Left lobe of liver (tissue), 2 donors: ENCODE data around the gene KPNA3. TPM values are rescaled to one million over a fixed set of nuclear protein-coding genes. Genes with fewer than 3 reads are reported as not detected.
"Not testable (repeated sequence)": the region's sequence is repeated elsewhere in the genome, so short reads cannot be mapped to it uniquely, and the experiment has no call there.

Experiments
- ATAC-seq: fragments of 200-7000 bp; cut with Tn5 transposase; one replicate; pipeline ENCODE4 v1.9.1; 2020; ENCODE audit warnings: mild to moderate bottlenecking, moderate library complexity
- DNase-seq: peaks from one replicate; pipeline ENCODE4 v3.0.0-alpha.2; 2020; ENCODE audit warnings: low spot score
- total RNA-seq: library from RNA; stranded (reverse); gene quantifications from one replicate; pipeline ENCODE4 v1.2.1, GENCODE V29; 2021
- donor health status: DM: no; HTN: no; CAD: no; lungs with moderate emphysema.
- donor health status: DM: no; HTN: yes; CAD: no.

KPNA3 gene, protein sequence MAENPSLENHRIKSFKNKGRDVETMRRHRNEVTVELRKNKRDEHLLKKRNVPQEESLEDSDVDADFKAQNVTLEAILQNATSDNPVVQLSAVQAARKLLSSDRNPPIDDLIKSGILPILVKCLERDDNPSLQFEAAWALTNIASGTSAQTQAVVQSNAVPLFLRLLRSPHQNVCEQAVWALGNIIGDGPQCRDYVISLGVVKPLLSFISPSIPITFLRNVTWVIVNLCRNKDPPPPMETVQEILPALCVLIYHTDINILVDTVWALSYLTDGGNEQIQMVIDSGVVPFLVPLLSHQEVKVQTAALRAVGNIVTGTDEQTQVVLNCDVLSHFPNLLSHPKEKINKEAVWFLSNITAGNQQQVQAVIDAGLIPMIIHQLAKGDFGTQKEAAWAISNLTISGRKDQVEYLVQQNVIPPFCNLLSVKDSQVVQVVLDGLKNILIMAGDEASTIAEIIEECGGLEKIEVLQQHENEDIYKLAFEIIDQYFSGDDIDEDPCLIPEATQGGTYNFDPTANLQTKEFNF
- total RNA-seq = 14.8 TPM

DNA sequence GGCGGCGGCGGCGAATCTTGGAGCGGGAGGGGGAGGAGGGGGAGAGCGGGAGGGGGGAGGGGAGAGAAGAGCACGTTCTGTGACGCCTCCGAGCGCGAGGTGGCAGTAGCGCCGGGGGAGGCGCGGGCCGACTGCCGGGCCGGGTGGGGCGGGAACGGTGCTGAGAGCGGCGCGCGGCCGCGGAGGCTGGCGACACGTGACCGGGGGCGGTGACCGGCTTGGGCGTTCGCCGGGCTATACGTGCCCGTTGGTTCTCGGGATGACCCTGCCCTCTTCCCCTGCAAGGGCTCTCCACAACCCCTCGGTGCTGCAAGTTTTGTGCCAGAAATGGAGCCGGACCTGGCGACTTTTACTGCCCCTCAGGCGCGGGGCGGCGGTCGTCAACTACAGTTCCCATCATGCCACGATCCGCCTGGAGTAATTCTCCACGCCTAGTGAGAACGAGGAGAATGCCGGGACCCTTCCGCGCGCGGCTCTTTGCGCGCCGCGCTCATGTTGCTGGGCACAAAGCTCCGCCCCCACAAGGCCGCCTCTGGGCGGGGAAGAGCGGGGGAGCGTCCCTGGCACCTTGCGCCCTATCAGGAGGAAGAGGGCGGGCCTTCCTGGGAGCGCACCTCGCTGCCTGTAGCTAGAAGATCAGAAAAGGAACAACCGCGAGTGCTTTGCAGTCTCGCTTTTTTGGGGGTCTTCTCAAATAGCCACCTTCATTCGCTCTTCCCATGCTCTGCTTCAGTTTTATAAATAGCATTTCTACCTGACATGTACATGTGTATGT, at the start of gene KPNA3:
Gene KPNA3 (minus strand): TSS at position 133 of the 775 bp plus-strand sequence. CDS start 176 bp downstream, outside the sequence.
- DNase-seq = peak; percentile 98
- peak; percentile 89 for ATAC-seq

DNA sequence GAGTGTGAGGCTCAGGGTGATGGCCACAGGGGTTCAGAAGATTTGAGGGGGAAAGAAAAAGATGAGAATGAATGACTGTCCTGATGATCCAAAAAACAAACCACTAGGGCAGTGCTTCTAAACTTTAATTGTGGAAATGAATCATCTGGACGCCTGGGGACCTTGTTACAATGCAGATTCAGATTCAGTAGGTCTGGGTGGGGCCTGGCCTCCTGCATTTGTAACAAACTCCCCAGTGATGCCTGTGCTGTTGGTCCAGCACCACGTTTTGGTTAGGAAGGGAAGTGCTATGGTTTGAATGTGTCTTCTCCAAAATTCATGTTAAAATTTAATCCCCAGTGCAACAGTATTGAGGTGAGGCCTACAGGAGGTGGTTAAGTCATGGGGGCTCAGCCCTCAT, 49.5 kb upstream of the KPNA3 start:
- DNase-seq = no peak
- ATAC-seq = no peak

DNA sequence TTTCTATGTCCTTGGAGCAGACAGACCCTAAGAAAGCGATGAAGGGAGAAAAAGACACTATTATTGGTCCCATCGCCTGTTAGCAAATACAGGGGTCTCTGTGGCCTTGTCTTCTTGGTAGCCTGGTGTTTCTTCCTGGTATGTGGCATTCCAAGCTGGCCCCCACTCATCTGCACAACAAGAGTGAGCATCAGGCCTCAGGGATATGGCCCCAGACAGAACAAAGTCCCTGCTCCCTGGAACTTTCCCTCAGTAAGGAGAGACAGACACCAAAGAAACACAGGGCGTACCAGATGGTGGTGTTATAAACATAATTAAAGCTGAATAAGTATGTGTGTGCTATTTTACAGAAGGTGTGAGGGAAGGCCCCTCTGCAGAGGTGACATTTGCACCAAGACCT, 48.2 kb upstream of the KPNA3 start:
- DNase-seq (no peak), ATAC-seq (no peak)

DNA sequence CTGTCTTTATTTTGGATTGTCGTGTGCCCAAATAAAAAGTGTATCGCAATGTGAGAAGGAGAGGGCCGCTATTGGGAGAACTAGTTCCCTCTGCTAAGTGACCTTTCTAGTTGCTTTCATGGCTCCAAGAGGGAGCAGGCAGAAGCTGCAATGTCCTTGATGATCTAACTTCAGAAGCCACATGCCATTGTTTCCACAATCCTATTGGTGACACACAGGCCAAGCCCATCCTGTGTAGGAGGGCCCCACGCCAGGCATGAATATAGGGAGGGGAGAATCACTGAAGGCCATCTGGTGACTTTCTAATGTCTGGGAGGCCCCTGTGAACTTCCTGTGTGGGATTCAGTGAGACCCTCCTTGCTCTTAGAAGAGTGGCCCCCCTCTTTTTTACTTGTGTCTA, 47.8 kb upstream of the KPNA3 start:
- no peak for ATAC-seq
- no peak for DNase-seq

DNA sequence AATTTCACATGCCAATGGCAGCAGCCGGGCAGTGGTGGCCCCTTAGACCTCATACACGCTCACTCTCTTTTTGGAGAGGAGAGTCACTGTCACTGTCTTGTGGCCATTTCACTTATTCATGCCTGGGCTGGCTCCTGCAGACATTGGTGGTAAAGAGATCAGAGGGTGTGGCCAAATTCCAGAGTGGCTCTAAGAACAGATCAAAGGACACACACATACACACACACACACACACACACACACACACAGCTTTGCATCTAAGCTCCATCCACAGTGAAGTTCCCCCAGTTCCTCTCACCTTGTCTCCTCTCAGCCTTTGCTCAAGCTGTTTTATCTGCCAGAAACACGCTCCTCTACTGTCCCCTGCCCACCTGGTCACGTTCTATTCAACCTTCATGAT, 46.5 kb upstream of the KPNA3 start:
- DNase-seq = no peak

DNA sequence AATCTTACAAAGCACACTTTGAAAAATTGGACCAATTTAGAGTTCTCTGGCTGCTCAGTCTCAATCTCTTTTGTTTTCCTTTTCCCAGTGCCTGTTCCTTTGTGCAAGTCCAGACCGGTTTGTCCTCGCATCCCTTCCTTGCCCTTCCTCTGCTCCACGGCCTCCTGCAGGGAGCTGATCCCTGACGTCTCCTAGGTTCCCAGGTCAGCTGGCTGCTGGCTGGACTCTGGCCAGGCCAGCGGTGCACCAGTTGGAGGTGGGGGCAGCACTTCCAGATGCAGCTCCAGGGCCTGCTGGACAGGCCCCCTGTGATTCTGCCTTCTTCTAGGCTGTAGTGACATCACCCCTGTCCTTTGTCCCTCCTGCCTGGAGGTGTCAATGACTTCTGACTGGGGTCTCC, 44.0 kb upstream of the KPNA3 start:
- DNase-seq = no peak
- ATAC-seq = no peak

More for the DNA sequence above, 46.5 kb upstream of the KPNA3 start:
- no peak for ATAC-seq

DNA sequence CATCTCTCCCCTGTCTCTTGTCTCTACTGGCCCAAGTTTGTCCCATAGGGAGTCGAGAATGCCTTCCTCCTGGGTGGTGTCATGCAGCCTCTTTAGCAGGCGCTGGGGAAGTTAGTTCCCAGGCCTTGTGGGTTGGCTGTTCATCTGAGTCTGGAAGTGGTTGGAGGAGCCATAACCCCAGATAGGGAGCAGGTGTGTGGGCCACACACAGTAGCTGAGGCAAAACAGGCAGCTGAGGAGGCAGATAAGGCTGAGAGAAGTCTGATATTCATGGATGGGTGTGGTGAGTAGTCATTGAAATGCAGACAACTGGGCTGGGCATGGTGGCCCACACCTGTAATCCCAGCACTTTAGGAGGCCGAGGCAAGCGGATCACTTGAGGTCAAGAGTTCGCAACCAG, 40.9 kb upstream of the KPNA3 start:
- DNase-seq = no peak
- ATAC-seq = no peak

DNA sequence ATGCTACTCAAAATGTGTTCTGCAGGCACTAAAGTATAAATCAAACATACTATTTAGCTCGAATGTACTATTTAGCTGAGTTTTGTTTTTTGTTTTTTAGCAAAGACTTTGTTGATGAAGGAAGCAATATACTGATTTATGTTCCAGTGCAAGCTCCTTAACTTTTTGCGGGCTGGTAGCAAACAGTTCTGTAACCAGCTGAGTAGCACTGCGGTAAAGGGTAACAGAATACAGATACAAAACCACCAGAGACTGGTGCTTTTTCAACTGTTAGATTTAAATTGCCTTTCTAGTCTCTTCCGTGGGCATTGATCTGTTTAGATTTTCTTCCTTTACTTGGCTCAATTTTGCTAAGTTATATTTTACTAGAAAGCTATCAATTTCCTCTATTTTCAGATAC, 39.0 kb upstream of the KPNA3 start:
- DNase-seq (no peak), ATAC-seq (no peak)

DNA sequence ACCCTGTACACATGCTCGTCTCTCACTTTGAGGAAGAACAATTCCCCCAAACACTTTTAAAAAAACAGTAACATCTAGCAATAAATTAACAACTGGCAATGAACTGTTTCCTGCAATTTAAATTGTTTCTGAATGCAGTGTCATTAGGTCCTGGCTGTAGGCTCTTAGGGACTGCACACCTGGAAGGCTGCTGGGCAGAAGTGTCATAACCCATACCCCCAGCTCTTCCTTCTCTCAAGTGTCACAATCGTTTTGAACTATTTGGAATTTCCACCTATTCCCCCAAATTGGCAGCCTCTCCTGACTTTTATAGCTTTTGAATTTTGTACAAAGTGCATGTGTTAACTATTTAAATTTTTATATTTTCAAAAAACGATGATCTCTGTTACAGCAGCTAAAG, 38.2 kb upstream of the KPNA3 start:
- no peak for ATAC-seq
- no peak for DNase-seq

DNA sequence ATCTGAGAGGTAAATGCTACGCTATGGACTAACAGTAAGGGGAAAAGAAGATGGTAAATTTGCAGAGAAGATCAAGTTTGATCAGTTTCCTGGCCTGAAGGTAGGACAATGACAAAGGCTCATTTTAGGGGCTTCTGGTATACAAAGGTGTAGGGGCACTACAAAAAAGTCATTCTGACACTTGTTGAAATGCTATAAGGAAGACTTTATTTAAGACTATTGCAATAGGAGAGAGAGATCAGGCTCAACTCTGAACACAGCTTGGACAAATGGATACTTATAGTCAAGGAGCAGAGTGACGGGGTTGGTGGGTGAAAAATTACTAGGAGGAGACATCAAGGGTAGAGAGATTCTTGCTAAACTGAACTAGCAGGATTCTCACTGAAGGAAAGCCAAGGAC, 37.2 kb upstream of the KPNA3 start:
- no peak for ATAC-seq
- no peak for DNase-seq

DNA sequence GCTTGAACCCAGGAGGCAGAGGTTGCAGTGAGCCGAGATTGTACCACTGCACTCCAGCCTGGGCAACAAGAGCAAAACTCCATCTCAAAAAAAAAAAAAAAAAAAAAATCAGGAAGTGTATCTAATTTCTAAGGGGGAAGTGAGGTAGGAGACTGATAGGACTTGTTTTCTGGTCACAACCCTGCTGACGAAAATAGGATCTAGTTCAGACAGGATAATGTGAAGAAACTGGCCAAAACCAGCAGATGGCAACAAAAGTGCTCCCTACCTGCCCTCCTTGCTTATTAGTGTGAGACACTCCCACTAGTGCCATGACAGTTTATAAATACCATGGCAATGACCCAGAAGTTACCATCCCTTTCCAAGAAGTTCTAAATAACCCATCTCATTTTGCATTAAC, 36.0 kb upstream of the KPNA3 start:
- peak; percentile 75 for ATAC-seq
- no peak for DNase-seq

DNA sequence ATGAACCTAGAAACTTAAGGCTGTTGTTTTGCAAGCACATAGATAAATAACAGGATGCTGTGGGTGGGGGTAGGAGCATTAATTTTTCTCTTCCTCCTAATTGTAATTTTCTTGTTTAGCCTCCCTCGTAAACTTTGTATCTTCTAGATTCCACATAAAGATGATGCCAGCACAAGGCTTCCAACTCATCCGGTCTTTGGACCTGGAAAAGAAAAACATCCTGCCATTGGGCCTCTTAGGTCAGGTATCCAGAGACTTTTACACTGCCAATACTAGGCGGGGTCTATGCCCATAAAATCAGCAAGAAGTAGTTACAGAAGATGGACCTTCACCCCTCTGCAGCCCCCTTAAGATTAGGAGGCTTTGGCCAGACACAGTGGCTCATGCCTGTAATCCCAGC, 35.4 kb upstream of the KPNA3 start:
- DNase-seq (no peak), ATAC-seq (no peak)

DNA sequence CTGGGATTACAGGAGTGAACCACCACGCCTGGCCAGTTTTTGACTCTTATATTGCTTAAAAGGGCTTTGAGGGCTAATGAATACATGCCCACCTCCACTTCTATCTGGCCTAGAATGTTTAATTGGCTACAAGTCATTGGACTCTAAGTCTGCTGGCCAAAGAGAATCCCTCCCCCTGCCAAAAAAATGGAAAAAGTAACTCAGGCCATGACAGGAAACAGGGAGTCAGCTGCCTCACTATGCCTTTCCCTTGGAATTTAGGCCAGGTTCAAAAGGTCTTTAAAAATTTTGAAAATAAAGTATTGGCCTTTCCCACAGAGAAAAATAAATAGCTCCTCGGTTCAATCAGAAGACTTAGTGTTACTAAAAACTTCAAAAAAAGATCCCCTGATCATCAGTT, 34.9 kb upstream of the KPNA3 start:
- ATAC-seq (no peak), DNase-seq (no peak)

DNA sequence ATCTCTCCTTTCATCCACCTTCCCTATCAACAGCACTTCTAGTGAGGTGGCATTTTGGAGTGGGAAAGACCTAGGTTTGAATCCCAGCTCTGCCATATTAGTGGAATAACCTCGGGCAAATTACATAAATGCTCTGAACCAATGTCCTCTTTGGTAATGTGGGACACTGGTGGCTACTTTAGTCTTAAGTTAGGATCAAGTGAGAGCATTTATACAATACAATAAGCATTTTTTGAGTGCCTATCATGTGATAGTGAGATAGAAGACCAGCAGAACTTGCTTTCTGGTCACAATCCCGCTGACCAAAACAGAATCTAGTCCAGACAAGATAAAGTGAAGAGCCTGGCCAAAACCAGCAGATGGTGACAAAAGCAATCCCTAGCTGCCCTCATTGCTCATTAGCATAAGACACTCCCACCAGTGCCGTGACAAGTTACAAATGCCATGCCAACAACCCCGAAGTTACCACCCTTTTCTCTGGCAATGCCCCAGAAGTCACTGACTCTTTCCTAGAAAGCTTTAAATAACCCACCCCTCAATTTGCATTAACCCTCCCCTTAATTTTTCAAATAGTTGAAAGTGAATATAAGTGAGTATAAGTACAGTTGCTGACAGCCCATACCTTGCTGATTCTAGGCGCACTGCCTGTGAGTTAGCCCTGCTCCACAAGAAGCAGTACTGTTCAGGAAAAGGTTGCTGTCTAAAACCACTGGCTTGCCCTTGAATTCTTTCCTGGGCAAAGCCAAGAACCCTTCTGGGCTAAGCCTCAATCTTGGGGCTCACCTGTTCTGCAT, 28.9 kb upstream of the KPNA3 start:
- ATAC-seq (peak; percentile 35), DNase-seq (no peak)

DNA sequence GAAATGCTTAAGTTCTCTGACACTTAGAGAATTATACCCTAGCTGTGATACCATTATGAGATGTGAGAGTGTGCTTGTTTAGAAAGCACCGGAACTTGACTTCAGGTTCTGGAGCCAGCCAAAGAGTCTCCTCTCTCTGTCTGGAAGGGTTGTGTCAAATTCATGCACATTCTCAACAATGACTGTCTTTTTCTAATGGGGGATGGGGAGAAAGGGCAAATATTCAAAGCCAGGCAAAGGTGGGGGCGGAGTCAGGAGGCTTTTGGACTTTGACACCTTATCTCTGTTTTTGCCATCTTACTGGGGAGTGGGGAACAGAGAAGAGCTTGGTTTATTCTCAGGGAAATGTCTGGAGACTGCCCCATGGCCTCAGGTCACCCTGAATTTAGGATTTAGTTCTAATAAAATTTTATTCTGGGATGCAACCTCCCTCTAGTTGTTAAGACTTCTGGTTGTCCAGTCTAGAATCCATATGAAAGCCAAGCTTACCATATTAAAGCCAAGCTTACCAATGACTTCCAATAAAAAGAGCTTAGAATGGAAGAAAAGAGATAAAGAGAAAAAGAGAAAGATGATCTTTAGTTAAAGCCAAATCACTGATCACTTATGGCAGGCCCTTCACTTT, 28.2 kb upstream of the KPNA3 start:
- no peak for DNase-seq
- peak; percentile 34 for ATAC-seq

DNA sequence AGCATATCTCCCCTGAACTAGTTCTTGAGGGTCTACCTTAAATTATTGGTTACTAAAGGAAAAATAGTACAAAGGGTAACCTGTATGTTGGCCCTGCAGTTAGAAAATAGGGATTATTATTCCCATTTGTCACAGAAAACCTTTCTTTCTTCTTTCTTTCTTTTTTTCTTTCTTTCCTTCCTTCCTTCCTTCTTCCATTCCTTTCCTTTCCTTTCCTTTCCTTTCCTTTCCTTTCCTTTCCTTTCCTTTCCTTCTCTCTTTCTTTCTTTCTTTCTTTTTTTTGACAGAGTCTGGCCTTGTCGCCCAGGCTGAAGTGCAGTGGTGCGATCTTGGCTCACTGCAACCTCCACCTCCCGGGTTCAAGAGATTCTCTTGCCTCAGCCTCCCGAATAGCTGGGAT, 23.6 kb upstream of the KPNA3 start:
- ATAC-seq = not testable (repeated sequence)

DNA sequence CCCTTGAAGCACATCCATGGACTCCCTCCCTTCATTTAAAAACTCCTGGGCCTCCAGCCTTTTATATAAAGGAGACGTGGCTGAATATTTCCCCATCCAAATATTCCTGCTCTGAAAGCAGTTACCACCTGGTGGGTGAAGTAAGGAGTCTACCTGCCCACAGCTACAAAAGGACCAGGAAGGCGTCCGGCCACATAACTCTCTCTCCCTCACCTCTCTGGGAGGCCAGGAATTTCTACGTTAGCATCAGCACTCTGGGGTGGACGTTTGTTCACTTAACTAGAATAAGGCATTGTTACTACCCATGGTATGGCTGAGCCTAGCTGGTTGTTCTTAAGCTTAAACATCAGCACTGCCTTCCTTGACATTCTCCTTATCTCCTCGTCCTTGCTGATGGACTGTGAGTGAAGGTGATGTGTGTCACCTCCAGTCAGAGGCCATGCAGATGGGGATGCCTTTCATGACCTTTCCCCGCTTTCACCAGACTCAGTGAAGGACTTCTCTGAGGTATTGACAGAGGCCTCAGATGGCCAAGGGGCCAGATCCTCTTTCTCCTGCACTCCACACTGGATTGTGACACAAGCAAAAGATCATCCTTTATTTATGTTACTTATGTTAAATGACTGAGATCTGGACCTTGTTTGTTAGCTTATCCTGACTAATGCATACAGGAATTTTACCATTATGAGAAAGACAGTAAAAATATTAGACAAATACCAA, 22.2 kb upstream of the KPNA3 start:
- ATAC-seq (no peak), DNase-seq (no peak)

More for the DNA sequence above, 23.6 kb upstream of the KPNA3 start:
- DNase-seq = not testable (repeated sequence)

DNA sequence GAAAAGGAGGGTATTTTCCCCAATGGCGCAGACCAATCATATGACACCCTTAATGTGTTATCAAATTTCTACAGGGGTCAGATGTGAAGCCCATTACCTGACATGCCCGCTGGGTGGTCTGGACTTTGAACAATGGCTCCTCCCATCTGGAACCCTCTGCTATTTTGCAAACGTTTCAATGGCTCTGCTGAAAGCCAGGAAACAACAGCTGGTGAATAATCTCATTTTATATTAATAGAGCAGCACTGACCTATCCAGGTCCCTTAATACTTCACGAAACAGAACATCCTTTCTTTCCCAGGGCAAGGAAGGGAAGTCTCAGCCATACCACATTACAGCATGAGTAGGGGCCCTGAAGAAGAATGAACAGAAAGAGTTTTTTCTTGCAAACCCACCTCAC, 20.3 kb upstream of the KPNA3 start:
- ATAC-seq (no peak), DNase-seq (no peak)

DNA sequence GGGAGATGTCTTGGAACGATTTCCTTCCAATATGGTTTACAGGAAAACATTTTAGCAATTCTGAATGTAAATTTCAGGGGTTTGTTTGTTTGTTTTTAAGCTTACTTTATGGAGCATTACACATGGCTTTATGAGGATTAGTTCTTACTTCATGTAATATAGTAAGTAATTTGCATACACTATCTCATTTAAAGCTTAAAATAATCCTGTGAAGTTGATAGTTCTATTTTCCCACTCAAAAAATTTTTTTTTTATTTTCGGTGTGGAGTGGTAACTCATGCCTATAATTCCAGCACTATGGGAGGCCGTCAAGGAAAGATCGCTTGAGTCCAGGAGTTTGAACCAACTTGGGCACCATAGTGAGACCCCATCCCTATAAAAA, 19.0 kb upstream of the KPNA3 start:
- DNase-seq (no peak), ATAC-seq (no peak)
